ENCODE results near the gene C13orf46.

C13orf46 gene

GRCh38 chr13:113970810-113971470 is 2.9 kb downstream of the C13orf46 start:
- DNase-seq (ENCODE audit: low spot score), result peak; percentile 74

GRCh38 chr13:113969973-113970611 is 3.8 kb downstream of the C13orf46 start:
- DNase-seq (ENCODE audit: low spot score), result no peak

GRCh38 chr13:113969311-113969972 is 4.4 kb downstream of the C13orf46 start:
- DNase-seq (ENCODE audit: low spot score), result no peak

DNA sequence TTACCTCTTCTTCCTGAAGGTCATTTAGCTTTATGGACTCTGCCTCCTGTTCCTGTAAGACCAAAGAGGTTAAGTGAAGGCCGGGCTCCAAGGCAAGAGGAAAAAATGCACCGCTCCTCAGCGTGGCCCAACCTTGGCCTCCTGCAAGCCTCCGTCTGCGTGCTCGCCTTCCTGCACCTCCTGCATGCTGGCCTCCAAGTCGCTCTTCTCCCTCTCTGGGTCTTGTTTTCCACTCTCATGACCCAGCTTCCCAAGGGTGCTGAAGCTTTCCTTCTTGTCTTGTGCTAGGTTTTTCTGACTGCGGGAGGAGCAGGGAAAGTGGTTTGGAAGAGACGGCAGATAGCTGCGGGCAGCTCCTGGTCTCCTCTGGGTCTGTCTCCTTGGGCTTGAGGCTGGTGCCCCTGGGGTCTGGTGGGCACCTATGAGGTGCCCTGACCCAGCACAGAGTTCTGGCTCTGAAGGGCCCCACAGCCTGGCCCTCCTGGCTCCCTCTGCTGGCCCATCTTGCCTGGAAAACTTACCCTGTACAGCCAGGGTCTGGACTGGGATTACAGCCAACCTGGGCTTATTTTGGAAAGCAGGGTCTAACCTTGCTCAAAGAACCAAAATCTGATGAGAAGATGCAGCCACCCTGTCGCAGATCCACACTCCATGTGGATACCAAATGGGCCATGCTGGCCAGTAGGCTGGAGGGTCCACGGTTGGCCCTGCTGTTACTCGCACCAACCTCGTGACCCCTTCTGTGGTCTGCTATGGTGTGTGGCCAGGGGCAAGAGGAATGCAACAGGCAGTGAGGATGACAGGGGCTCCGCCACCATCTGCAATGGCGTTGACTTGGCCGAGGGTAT is 5.2 kb downstream of the C13orf46 start:
- no peak for DNase-seq (ENCODE audit: low spot score)

DNA sequence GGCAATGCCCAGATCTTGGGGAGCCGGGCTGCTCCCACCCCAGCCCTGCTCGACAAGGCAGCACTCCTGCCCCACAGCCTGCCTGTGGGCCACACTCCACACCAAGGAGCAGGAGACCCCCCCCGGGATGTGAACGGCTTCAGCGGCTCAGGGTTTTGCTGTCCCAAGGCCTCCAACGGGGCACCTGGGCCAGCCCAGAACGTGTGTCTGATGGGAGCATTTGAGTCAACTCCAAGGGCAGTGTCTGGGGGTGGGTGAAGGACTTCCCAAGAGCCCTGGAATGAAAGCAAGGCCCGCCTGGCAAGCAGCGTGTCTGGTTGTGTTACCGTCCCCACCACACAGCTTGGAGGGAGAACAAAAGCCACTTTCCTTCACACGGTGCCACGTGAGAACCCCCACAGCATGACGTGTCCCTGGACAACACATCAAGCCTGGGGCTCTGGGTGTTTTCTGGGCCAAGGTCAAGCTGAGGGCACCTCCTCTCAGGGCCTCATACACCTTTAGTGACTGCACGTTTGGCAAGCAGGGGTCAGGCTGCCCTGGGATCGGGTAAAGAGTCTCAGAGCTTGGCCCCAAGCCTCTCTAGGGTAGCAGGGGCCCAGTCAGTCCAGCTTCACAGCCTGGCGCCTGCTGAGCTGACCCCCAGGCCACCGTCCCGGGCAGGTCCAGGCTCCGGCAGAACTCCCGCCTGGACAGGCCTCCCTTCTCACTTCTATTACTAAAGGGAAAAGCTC is 6.0 kb downstream of the C13orf46 start:
- DNase-seq (ENCODE audit: low spot score), result no peak

GRCh38 chr13:113967206-113967720 is 6.6 kb downstream of the C13orf46 start:
- no peak for DNase-seq (ENCODE audit: low spot score)

DNA sequence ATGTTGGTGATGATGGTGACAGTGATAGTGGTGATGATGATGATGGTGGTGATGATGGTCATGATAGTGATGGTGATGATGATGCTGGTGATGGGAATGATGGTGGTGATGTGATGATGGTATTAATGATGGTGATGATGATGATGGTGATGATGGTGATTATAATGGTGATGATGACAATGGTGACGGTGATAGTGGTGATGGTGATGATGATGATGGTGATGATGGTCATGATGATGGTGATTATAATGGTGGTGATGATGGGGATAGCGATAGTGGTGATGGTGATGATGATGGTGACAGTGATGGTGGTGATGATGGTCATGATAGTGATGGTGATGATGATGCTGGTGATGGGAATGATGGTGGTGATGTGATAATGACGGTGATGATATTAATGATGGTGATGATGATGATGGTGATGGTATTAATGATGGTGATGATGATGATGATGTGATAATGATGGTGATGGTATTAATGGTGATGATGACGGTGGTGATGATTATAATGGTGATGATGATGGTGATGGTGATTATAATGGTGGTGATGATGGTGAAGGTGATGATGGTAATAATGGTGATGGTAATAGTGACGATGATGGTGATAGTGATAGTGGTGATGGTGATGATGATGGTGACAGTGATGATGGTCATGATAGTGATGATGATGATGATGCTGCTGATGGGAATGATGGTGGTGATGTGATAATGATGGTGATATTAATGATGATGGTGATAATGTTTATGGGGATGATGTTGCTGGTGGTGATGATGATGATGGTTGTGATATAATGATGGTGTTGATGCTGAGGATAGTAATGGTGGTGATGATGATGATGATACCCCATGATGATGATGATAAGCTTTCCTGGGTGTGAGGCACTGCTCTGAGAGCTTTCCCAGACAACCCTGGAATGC is 7.7 kb downstream of the C13orf46 start:
- no peak for DNase-seq (ENCODE audit: low spot score)

- DNase-seq (ENCODE audit: low spot score), result no peak
Observed at GRCh38 chr13:113965383-113965874, 8.4 kb downstream of the C13orf46 start.

GRCh38 chr13:113964251-113964995 is 9.5 kb downstream of the C13orf46 start:
- DNase-seq (ENCODE audit: low spot score), result no peak

DNA sequence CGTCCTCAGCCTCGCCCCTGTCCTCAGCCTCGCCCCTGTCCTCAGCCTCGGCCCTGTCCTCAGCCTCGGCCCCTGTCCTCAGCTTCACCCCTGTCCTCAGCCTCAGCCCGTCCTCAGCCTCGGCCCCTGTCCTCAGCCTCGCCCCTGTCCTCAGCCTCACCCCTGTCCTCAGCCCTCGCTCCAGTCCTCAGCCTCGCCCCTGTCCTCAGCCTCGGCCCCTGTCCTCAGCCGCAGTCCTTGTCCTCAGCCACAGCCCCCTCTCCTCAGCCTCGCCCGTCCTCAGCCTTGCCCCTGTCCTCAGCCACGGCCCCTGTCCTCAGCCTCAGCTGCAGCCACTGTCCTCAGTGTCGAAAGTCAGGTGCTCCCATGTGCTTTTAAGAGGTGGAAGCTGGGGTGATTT is 10.5 kb downstream of the C13orf46 start:
- DNase-seq (ENCODE audit: low spot score), result no peak

DNA sequence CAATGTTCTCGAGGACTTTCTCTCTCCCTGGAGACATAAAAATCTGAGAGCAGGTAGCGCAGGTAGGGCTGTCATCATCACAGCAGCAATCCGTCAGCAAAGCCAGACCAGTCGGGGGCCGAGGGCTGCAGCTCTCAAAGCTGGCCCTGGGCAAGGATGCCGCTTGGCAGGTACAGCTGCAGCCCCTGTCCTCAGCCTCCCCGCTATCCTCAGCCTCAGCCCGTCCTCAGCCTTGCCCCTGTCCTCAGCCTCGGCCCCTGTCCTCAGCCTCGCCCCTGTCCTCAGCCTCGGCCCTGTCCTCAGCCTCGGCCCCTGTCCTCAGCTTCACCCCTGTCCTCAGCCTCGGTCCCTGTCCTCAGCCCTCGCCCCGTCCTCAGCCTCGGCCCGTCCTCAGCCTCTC is 10.9 kb downstream of the C13orf46 start:
- DNase-seq (ENCODE audit: low spot score), result no peak

DNA sequence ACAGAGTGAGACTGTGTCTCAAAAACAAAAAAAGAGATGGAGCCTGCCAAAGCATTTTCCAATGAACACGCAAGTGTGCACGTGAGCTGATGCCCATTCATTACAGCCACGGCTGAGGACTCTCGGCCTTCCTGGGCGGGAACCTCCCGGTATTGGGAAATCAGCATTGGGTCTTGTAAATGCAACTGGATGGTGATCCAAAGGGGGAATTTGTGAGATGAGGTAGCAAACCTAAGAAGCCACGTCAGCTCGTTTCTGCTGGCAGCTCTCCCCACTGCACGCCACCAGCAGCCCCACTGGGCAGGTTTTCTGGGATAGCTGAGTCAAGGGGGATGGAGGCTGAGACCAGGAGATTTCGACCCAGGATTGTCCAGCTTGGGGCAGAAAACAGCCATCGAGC is 11.5 kb downstream of the C13orf46 start:
- DNase-seq (ENCODE audit: low spot score), result no peak

DNA sequence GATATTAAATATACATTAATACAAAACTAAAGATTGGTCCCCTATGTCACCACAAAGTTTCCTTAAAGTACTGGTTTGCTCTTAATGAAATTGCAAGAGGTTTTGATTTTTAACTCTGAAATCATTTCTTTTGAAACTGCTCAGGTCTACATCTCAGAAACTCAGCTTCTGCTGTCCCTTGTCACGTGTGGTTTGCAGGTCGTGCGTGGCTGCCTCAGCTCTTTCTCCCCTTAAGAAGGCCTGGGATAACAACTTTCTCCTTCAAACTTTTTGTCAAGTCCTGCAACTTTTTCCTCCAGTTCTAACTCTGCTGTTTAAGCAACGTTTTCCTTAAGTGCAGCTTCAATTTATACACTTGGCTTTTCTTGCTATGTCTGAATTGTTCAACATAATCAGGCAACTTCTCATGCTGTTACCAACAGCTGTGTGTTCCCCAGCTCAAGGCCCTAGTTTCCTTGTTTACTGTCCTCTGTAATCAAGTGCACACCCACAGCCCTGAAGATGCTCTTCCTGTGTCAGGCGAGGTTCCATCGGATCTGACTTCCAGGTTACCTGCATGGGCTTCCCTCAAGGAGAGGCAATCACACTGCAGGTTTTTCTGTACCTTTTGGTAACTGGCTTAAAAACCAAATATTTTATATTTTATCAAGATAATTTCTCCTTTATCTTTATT is 13.5 kb downstream of the C13orf46 start:
- DNase-seq (ENCODE audit: low spot score), result no peak

DNA sequence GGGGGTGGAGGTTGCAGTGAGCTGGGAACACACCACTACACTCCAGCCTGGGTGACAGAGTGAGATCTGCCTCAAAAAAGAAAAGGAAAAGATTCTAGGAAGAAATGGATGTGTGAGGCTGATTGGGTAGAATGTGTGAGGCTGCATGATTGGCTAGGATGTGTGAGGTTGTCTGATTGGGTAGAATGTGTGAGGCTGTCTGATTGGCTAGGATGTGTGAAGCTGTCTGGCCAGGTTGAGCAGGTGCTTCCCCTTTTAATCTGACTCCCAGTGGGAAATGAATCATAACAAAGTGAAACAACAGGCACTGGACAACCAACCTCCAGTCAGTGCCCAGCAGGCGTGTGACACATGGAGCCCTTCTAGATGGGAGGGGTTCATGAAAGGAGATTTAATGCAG is 14.7 kb downstream of the C13orf46 start:
- peak; percentile 84 for DNase-seq (ENCODE audit: low spot score)

DNA sequence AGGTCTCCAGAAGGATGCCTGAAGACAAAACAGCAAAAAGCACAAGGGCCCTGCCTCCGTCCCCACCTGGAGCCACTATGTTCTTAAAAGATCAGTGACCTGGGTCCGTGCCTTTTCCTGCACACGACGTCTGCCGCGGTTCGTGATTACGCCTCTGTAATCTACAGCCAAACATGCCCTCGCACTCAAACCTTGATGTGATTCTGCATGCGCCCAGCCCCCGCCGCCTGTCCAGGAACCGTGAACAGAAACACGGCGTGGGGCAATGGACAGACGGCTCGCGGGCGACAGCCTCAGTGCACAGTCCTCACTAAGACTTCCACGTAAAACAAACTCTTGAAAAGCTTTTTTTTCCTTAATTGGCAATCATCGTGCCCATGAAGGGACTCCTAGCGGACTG is 15.5 kb downstream of the C13orf46 start:
- DNase-seq (ENCODE audit: low spot score), result no peak

DNA sequence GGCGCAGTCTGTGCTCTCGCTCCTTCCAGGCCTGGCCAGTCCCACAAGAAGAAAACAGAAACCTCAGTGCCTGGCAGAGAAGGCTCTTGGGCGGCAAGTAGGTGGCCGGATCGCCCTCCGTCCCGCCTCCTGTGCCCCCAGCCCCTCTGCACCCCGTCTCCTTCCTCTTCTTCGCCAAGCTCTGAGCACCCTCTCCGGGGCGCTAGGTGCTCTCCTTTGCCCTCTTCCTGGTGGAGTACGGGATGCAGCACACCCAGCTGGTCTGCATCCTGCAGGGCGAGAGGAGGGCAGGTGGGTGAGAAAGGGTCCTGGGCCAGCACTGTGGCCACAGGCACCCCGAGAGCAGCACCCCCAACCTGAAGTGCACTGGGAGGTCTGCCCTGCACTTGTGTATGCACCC is 17.3 kb downstream of the C13orf46 start:
- DNase-seq (ENCODE audit: low spot score), result no peak

DNA sequence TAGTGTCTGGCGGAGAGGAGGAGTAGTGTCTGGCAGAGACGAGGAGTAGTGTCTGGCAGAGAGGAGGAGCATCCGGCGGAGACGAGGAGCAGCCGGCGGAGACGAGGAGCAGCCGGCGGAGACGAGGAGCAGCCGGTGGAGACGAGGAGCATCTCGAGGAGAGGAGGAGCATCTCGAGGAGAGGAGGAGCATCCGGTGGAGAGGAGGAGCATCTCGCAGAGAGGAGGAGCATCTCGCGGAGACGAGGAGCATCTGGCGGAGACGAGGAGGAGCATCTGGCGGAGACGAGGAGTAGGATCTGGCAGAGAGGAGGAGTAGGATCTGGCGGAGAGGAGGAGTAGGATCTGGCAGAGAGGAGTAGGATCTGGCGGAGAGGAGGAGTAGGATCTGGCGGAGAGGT is 18.2 kb downstream of the C13orf46 start:
- DNase-seq (ENCODE audit: low spot score), result no peak

DNA sequence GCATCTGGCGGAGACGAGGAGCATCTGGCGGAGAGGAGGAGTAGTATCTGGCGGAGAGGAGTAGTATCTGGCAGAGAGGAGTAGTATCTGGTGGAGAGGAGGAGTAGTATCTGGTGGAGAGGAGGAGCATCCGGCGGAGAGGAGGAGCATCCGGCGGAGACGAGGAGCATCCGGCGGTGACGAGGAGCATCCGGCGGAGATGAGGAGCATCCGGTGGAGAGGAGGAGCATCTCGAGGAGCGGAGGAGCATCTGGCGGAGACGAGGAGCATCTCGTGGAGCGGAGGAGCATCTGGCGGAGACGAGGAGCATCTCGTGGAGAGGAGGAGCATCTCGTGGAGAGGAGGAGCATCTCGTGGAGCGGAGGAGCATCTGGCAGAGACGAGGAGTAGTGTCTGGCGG is 18.6 kb downstream of the C13orf46 start:
- DNase-seq (ENCODE audit: low spot score), result no peak
